GM12892 (cell line): ENCODE measurements around the gene KLHL5.

Experiments used
- POLR2A ChIP-seq: IDR thresholded peaks from 2 replicates; pipeline ENCODE4 v1.6.1; 2011; ENCODE audit warnings: low read depth, low read length, control low read depth
- POLR2AphosphoS5 ChIP-seq: IDR thresholded peaks from 2 replicates; pipeline ENCODE4 v1.6.1; 2011; ENCODE audit warnings: low read depth, low read length, control low read depth
- TAF1 ChIP-seq: IDR thresholded peaks from 2 replicates; pipeline ENCODE4 v1.6.1; 2011; ENCODE audit warnings: low read depth, mild to moderate bottlenecking, control low read depth, low read length, borderline replicate concordance

DNA sequence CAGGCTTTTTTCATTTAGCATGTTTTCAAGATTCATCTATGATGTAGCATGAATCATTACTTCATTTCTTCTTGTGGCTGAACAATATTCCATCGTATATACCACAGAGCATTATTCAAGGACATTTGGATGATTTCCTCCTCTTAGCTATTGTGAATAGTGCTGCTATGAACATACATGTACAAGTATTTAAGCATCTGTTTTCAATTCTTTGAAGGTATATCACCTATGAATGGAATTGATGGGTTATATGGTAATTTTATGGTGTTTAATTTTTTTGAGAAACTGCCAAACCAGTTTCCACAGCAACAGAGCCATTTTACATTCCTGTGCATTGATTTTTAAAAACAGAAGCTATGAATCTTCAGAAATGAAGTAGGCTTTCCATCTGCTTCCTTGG lies 84.2 kb downstream of the KLHL5 start:
- no peak for TF ChIP-seq POLR2A
- no peak for TF ChIP-seq POLR2AphosphoS5
- TF ChIP-seq TAF1 = no peak
